GM23338 (cell line): ENCODE measurements around the gene LCP1. TPM values are rescaled to one million over a fixed set of nuclear protein-coding genes. Genes with fewer than 3 reads are reported as not detected.

Experiments used
- ATAC-seq: fragments of 200-7000 bp; cut with Tn5 transposase; 3 replicates; pipeline ENCODE4 v1.9.1; 2020
- DNase-seq: peaks from one replicate; pipeline ENCODE4 v3.0.0-alpha.2; 2015; ENCODE audit warnings: low spot score
- H2AFZ ChIP-seq: fragments of 200-600 bp; sonication (generic); 2 replicates; pipeline ENCODE4 v1.8.0; 2016; ENCODE audit warnings: antibody characterized with exemption, mild to moderate bottlenecking, moderate library complexity
- H3F3A ChIP-seq: fragments of 200-600 bp; sonication (generic); replicated peaks from 2 replicates; pipeline ENCODE4 v1.8.0; 2017; ENCODE audit warnings: antibody characterized with exemption, mixed run types, low read depth
- H3K27ac ChIP-seq: fragments of 200-600 bp; sonication (generic); 2 replicates; pipeline ENCODE4 v1.6.1; 2016; ENCODE audit warnings: low read depth
- H3K27me3 ChIP-seq: fragments of 200-600 bp; sonication (generic); 2 replicates; pipeline ENCODE4 v1.8.0; 2016; ENCODE audit warnings: mild to moderate bottlenecking, mixed run types, moderate library complexity; ENCODE audit not compliant: insufficient read depth
- H3K36me3 ChIP-seq: fragments of 200-600 bp; sonication (generic); 2 replicates; pipeline ENCODE4 v1.8.0; 2016; ENCODE audit warnings: mild to moderate bottlenecking; ENCODE audit not compliant: insufficient read depth
- H3K4me1 ChIP-seq: fragments of 200-600 bp; sonication (generic); 2 replicates; pipeline ENCODE4 v1.8.0; 2016; ENCODE audit warnings: mild to moderate bottlenecking, moderate library complexity; ENCODE audit not compliant: insufficient read depth
- H3K4me2 ChIP-seq: fragments of 200-600 bp; sonication (generic); 2 replicates; pipeline ENCODE4 v1.7.1; 2017; ENCODE audit warnings: mixed run types
- H3K4me3 ChIP-seq: fragments of 200-600 bp; sonication (generic); 2 replicates; pipeline ENCODE4 v1.6.1; 2016; ENCODE audit warnings: mixed run types
- H3K79me2 ChIP-seq: fragments of 200-600 bp; sonication (generic); replicated peaks from 2 replicates; pipeline ENCODE4 v1.8.0; 2017; ENCODE audit warnings: mild to moderate bottlenecking; ENCODE audit not compliant: insufficient read depth
- H3K9me2 ChIP-seq: fragments of 200-600 bp; sonication (generic); 2 replicates; pipeline ENCODE4 v1.8.0; 2017; ENCODE audit not compliant: insufficient read depth
- H4K20me1 ChIP-seq: fragments of 200-600 bp; sonication (generic); replicated peaks from 2 replicates; pipeline ENCODE4 v1.8.0; 2017; ENCODE audit warnings: mild to moderate bottlenecking; ENCODE audit not compliant: insufficient read depth
- H3K27ac Mint-ChIP-seq: 2 replicates; pipeline ENCODE4 v1.8.0; 2020; ENCODE audit warnings: inconsistent platforms, mild to moderate bottlenecking, moderate library complexity, mixed read lengths
- H3K27me3 Mint-ChIP-seq: 3 replicates; pipeline ENCODE4 v1.8.0; 2022; ENCODE audit warnings: low read depth, mild to moderate bottlenecking, moderate library complexity, mixed read lengths, inconsistent platforms; ENCODE audit not compliant: insufficient read depth, poor library complexity
- H3K36me3 Mint-ChIP-seq: 3 replicates; pipeline ENCODE4 v1.8.0; 2021; ENCODE audit warnings: low read depth, mild to moderate bottlenecking, inconsistent platforms, moderate library complexity, mixed read lengths
- H3K4me1 Mint-ChIP-seq: 3 replicates; pipeline ENCODE4 v1.8.0; 2020; ENCODE audit warnings: mild to moderate bottlenecking, inconsistent platforms, mixed read lengths
- H3K4me3 Mint-ChIP-seq: 3 replicates; pipeline ENCODE4 v1.8.0; 2021; ENCODE audit warnings: moderate library complexity, mild to moderate bottlenecking, inconsistent platforms, mixed read lengths
- H3K9me3 Mint-ChIP-seq: 3 replicates; pipeline ENCODE4 v1.8.0; 2020; ENCODE audit warnings: moderate library complexity, mild to moderate bottlenecking, inconsistent platforms, mixed read lengths
- CREB1 ChIP-seq: fragments of 250-450 bp; sonication (Bioruptor Pico); IDR thresholded peaks from 2 replicates; pipeline ENCODE4 v1.5.0; 2020; ENCODE audit warnings: low read depth, mild to moderate bottlenecking, moderate library complexity
- CTCF ChIP-seq, 2 experiments: fragments of 200-600 bp in 1 of 2; sonication (generic) in 1 of 2; conservative IDR thresholded peaks; 2 replicates each; pipeline versions ENCODE4 v1.5.1 to v1.6.1; 2016 to 2017; ENCODE audit warnings: antibody characterized with exemption in 2 of 2, low read depth in 2 of 2, mild to moderate bottlenecking in 2 of 2, moderate library complexity in 1 of 2
- ETS1 ChIP-seq: IDR thresholded peaks from 2 replicates; pipeline ENCODE4 v1.6.1; 2016; ENCODE audit warnings: antibody characterized with exemption
- EZH2 ChIP-seq: fragments of 200-600 bp; sonication (generic); IDR thresholded peaks from one replicate; pipeline ENCODE4 v1.8.0; 2017; ENCODE audit warnings: antibody characterized with exemption, mild to moderate bottlenecking, low read depth; ENCODE audit not compliant: unreplicated experiment
- EZH2phosphoT487 ChIP-seq: fragments of 200-600 bp; sonication (generic); IDR thresholded peaks from one replicate; pipeline ENCODE4 v1.8.1; 2018; ENCODE audit warnings: antibody characterized with exemption; ENCODE audit not compliant: unreplicated experiment
- JUNB ChIP-seq: IDR thresholded peaks from one replicate; pipeline ENCODE4 v1.6.1; 2016; ENCODE audit warnings: antibody characterized with exemption; ENCODE audit not compliant: unreplicated experiment
- NANOG ChIP-seq: IDR thresholded peaks from 2 replicates; pipeline ENCODE4 v1.6.1; 2016; ENCODE audit warnings: antibody characterized with exemption, borderline replicate concordance
- POLR2AphosphoS5 ChIP-seq: IDR thresholded peaks from 2 replicates; pipeline ENCODE4 v1.6.1; 2016; ENCODE audit warnings: antibody characterized with exemption, low read depth
- REST ChIP-seq: IDR thresholded peaks from one replicate; pipeline ENCODE4 v1.6.1; 2018; ENCODE audit warnings: antibody characterized with exemption; ENCODE audit not compliant: unreplicated experiment
- STAT1 ChIP-seq: IDR thresholded peaks from one replicate; pipeline ENCODE4 v1.6.1; 2016; ENCODE audit warnings: antibody characterized with exemption; ENCODE audit not compliant: unreplicated experiment
- ZNF114 ChIP-seq: fragments of 250-450 bp; sonication (Bioruptor Pico); IDR thresholded peaks from 2 replicates; pipeline ENCODE4 v1.5.0; 2020; ENCODE audit warnings: mild to moderate bottlenecking, moderate library complexity
- ZNF331 ChIP-seq: fragments of 250-450 bp; sonication (Bioruptor Pico); IDR thresholded peaks from 2 replicates; pipeline ENCODE4 v1.5.0; 2020; ENCODE audit warnings: low read depth, mild to moderate bottlenecking, moderate library complexity
- ZNF462 ChIP-seq: fragments of 250-450 bp; sonication (Bioruptor Pico); IDR thresholded peaks from 2 replicates; pipeline ENCODE4 v1.5.0; 2020; ENCODE audit warnings: mild to moderate bottlenecking, moderate library complexity
- polyA plus RNA-seq: library from polyadenylated mRNA; unstranded; fragments of >200 nt; fragmentation: Nextera tagmentation; extraction: Ambion mirVana; gene quantifications from 2 replicates; pipeline ENCODE4 v1.2.1, GENCODE V29; 2016
- total RNA-seq: library from RNA; depleted of rRNA; stranded (reverse); fragments of >200 nt; shearing (Covaris generic); gene quantifications from 2 replicates; pipeline ENCODE4 v1.2.3, GENCODE V29; 2014

LCP1 gene
- total and polyA plus RNA-seq, 2 experiments from 2014 or later, result 1.9 to 3.4 TPM

- H3K27ac ChIP-seq, result no peak overlapping the region
- H3K36me3 Mint-ChIP-seq, result 0 out of 3 replicates have a peak, but pooled peaks cover 6% of the 10 kb centered on the region
- peaks cover 13% of the 10 kb centered on the region for H3K9me3 Mint-ChIP-seq
Observed at GRCh38 chr13:46165485-46166223, 16.3 kb downstream of the LCP1 start.

More at GRCh38 chr13:46165485-46166223, 16.3 kb downstream of the LCP1 start:
- Histone ChIP-seq H3K4me3 (no peak overlapping the region), H2AFZ (no peak overlapping the region), H3K27me3 (no peaks in the 10 kb centered on the region), H3K4me2 (no peak overlapping the region), H3K4me1 (peaks cover 2% of the 10 kb centered on the region), H4K20me1 (no peaks in the 10 kb centered on the region), H3K79me2 (no peaks in the 10 kb centered on the region), H3K9me2 (no peaks in the 10 kb centered on the region), H3F3A (no peaks in the 10 kb centered on the region), H3K36me3 (no peaks in the 10 kb centered on the region)
- Mint-ChIP-seq H3K27ac (no peak overlapping the region), H3K4me1 (peaks cover 13% of the 10 kb centered on the region), H3K27me3 (peaks cover 6% of the 10 kb centered on the region), H3K4me3 (no peak overlapping the region)
- no peak for DNase-seq
- ATAC-seq, result no peak
- TF ChIP-seq CREB1 (CRISPR knock-in tag) (no peak), EZH2phosphoT487 (no peak), EZH2 (no peak), ZNF114 (CRISPR knock-in tag) (no peak), ZNF331 (CRISPR knock-in tag) (no peak), ZNF462 (CRISPR knock-in tag) (no peak), NANOG (no peak), ETS1 (no peak), STAT1 (no peak), REST (no peak), POLR2AphosphoS5 (no peak), JUNB (no peak), CTCF (conservative IDR thresholded peaks at IDR 0.05; ENCODE audit: low read depth in 2 of 2) (no peak)
